T-helper 1 cell treated with Interleukin-12 subunit alpha and Interleukin-12 subunit beta and Interleukin-4 antibody, amounts not matched to agents 30 μg/mL and 1 μg/mL, for 36 hours (primary cell): Measurements from ENCODE around the gene LRRC41.
A peak's percentile ranks its signal among the peaks of the same experiment; 100 is the strongest.

Experiments
- H3K27ac Mint-ChIP-seq: one replicate; pipeline ENCODE4 v1.8.0; 2021; ENCODE audit warnings: mild to moderate bottlenecking, mixed read lengths
- H3K27me3 Mint-ChIP-seq: one replicate; pipeline ENCODE4 v1.8.0; 2021; ENCODE audit warnings: low read depth, mixed read lengths
- H3K36me3 Mint-ChIP-seq: one replicate; pipeline ENCODE4 v1.8.0; 2021; ENCODE audit warnings: low read depth, mixed read lengths
- H3K4me1 Mint-ChIP-seq: one replicate; pipeline ENCODE4 v1.8.0; 2021; ENCODE audit warnings: low read depth, mixed read lengths
- H3K4me3 Mint-ChIP-seq: one replicate; pipeline ENCODE4 v1.8.0; 2021; ENCODE audit warnings: mild to moderate bottlenecking, moderate library complexity, mixed read lengths
- H3K9me3 Mint-ChIP-seq: one replicate; pipeline ENCODE4 v1.8.0; 2021; ENCODE audit warnings: mixed read lengths

The LRRC41 gene

GRCh38 chr1:46306159-46306530 is 2.7 kb upstream of the LRRC41 start:
- H3K4me1 Mint-ChIP-seq: peaks cover 32% of the 10 kb centered on the region
- H3K27ac Mint-ChIP-seq: no peak overlapping the region
- H3K4me3 Mint-ChIP-seq: peak overlapping the region; percentile 48

DNA sequence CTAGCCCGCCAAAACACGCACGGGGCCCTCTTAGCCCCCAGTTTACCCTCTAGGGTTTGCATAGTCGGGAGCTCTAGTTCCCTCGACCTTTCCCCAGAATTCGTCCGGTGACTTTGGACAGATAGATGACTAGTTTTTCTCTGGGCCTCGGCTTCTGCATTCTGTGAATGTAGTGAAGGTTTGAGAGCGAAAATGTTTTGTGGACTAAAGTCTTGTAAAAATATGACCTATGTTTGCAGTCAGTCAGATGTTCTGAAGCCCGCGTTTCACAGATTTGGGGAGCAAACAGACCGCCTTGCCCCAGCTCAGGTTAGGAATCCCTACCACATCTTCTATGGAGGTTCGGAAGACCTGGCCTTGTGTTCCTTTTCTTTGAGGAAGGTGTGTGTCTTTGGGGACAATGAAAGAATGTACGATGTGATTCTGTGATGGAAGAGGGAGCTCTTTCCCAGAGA is 483 bp upstream of the LRRC41 start:
- H3K36me3 Mint-ChIP-seq: peaks cover 11% of the 10 kb centered on the region
- peak overlapping the region; percentile 97 for H3K27ac Mint-ChIP-seq
- H3K4me3 Mint-ChIP-seq: peak overlapping the region; percentile 97
- peaks cover 40% of the 10 kb centered on the region for H3K4me1 Mint-ChIP-seq
- no peaks in the 10 kb centered on the region for H3K9me3 Mint-ChIP-seq
- no peaks in the 10 kb centered on the region for H3K27me3 Mint-ChIP-seq

More at GRCh38 chr1:46306159-46306530, 2.7 kb upstream of the LRRC41 start:
- peaks cover 23% of the 10 kb centered on the region for H3K36me3 Mint-ChIP-seq
- no peaks in the 10 kb centered on the region for H3K27me3 Mint-ChIP-seq
- H3K9me3 Mint-ChIP-seq: no peaks in the 10 kb centered on the region

GRCh38 chr1:46302641-46303037 is 777 bp downstream of the LRRC41 start:
- peaks cover 12% of the 10 kb centered on the region for H3K36me3 Mint-ChIP-seq
- no peaks in the 10 kb centered on the region for H3K9me3 Mint-ChIP-seq
- peak overlapping the region; percentile 97 for H3K27ac Mint-ChIP-seq
- H3K4me1 Mint-ChIP-seq: peaks cover 32% of the 10 kb centered on the region
- H3K4me3 Mint-ChIP-seq: peak overlapping the region; percentile 97
- no peaks in the 10 kb centered on the region for H3K27me3 Mint-ChIP-seq

- Mint-ChIP-seq H3K27ac (peak overlapping the region; percentile 97), H3K4me1 (peaks cover 28% of the 10 kb centered on the region), H3K27me3 (no peaks in the 10 kb centered on the region), H3K36me3 (peaks cover 16% of the 10 kb centered on the region), H3K9me3 (no peaks in the 10 kb centered on the region), H3K4me3 (peak overlapping the region; percentile 97)
Observed at GRCh38 chr1:46301808-46302640, 1.4 kb downstream of the LRRC41 start.

- H3K27ac Mint-ChIP-seq: peak overlapping the region; percentile 97
- peaks cover 23% of the 10 kb centered on the region for H3K36me3 Mint-ChIP-seq
- H3K4me3 Mint-ChIP-seq: peak overlapping the region; percentile 97
- H3K27me3 Mint-ChIP-seq: no peaks in the 10 kb centered on the region
- no peaks in the 10 kb centered on the region for H3K9me3 Mint-ChIP-seq
- peaks cover 25% of the 10 kb centered on the region for H3K4me1 Mint-ChIP-seq
Observed at GRCh38 chr1:46301406-46301807, 2.0 kb downstream of the LRRC41 start.

GRCh38 chr1:46300673-46301405 is 2.6 kb downstream of the LRRC41 start:
- H3K9me3 Mint-ChIP-seq: no peaks in the 10 kb centered on the region
- H3K27me3 Mint-ChIP-seq: no peaks in the 10 kb centered on the region
- H3K36me3 Mint-ChIP-seq: peaks cover 27% of the 10 kb centered on the region
- H3K4me3 Mint-ChIP-seq: peak overlapping the region; percentile 97
- peak overlapping the region; percentile 97 for H3K27ac Mint-ChIP-seq
- peaks cover 23% of the 10 kb centered on the region for H3K4me1 Mint-ChIP-seq

DNA sequence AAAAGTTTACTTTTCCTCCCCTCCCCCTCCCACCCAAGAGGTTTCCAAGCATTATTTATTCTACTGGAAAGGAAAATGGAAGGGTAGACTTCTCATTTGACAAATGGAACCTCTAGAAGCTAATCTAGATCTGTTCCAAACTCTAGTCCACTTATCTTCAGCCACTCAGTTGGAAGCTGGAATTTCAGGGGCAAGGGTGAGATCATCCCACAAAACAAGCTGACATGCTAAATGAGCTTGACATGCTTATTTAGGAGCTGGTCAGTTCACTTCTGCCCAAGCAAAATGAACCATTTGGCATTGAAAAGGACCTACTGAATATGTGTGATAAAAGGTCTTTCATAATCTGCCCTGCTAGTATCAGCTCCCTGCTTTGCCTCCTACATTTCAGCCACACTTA is 5.0 kb downstream of the LRRC41 start:
- Mint-ChIP-seq H3K9me3 (no peaks in the 10 kb centered on the region), H3K27ac (no peak overlapping the region), H3K4me1 (peaks cover 17% of the 10 kb centered on the region), H3K4me3 (no peak overlapping the region), H3K27me3 (no peaks in the 10 kb centered on the region), H3K36me3 (peaks cover 25% of the 10 kb centered on the region)

- no peak overlapping the region for H3K4me3 Mint-ChIP-seq
- no peaks in the 10 kb centered on the region for H3K9me3 Mint-ChIP-seq
- peaks cover 24% of the 10 kb centered on the region for H3K36me3 Mint-ChIP-seq
- no peaks in the 10 kb centered on the region for H3K27me3 Mint-ChIP-seq
- H3K27ac Mint-ChIP-seq: no peak overlapping the region
- peaks cover 4% of the 10 kb centered on the region for H3K4me1 Mint-ChIP-seq
Observed at GRCh38 chr1:46295306-46295705, 8.1 kb downstream of the LRRC41 start.

DNA sequence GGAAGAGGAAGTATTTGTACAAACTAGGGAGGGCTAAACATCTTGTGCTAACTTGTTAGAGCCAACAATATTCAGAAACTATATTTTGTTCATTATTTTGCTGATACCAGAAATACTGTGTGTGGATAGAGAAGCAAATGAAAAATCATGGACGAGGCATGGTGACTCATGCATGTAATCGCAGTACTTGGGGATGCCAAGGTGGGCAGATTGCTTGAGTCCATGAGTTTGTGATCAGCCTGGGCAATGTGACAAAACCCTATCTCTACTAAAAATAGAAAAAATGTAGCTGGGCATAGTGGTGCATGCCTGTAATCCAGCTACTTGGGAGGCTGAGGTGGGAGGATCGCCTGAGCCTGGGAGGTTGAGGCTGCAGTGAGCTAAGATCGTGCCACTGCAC is 13.4 kb downstream of the LRRC41 start:
- no peak overlapping the region for H3K4me3 Mint-ChIP-seq
- H3K27ac Mint-ChIP-seq: peak overlapping the region; percentile 20
- H3K36me3 Mint-ChIP-seq: peaks cover 18% of the 10 kb centered on the region
- peaks cover 25% of the 10 kb centered on the region for H3K4me1 Mint-ChIP-seq
- no peaks in the 10 kb centered on the region for H3K9me3 Mint-ChIP-seq
- H3K27me3 Mint-ChIP-seq: no peaks in the 10 kb centered on the region

GRCh38 chr1:46289134-46289494 is 14.3 kb downstream of the LRRC41 start:
- Mint-ChIP-seq H3K27ac (no peak overlapping the region), H3K4me3 (no peak overlapping the region), H3K27me3 (no peaks in the 10 kb centered on the region), H3K4me1 (peaks cover 27% of the 10 kb centered on the region), H3K36me3 (peaks cover 22% of the 10 kb centered on the region), H3K9me3 (no peaks in the 10 kb centered on the region)

DNA sequence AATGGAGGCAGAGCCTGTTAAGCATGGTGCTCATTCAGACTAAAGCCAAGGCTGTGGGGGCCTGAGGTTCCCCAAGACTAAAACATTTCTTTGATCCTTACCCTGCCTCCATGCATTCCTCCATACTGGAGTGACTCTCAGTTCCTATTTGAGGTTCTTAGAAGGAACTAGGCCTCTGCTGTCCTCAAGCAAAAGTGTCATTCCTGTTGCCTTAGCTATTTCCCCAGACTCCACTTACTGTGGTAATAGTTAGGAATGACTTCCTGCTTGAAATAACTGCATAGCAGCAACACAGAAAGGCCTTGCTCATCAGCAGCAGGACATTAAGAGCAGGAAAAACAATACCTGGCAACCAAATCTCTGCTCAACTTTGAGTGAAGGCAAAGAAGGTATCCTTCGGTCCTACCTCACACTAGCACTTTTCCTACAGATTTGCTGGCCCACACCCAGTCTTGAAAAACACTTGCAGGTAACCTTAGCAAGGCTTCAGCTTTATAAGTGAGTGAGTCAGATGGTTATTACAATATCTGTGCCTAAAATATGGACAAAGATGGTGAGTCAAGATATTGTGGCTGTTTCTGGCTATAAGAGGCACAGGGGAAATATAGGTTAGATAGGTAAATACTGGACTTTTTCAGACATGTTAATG is 14.8 kb downstream of the LRRC41 start:
- Mint-ChIP-seq H3K27ac (no peak overlapping the region), H3K27me3 (no peaks in the 10 kb centered on the region), H3K9me3 (no peaks in the 10 kb centered on the region), H3K4me1 (peaks cover 27% of the 10 kb centered on the region), H3K4me3 (no peak overlapping the region), H3K36me3 (peaks cover 24% of the 10 kb centered on the region)

DNA sequence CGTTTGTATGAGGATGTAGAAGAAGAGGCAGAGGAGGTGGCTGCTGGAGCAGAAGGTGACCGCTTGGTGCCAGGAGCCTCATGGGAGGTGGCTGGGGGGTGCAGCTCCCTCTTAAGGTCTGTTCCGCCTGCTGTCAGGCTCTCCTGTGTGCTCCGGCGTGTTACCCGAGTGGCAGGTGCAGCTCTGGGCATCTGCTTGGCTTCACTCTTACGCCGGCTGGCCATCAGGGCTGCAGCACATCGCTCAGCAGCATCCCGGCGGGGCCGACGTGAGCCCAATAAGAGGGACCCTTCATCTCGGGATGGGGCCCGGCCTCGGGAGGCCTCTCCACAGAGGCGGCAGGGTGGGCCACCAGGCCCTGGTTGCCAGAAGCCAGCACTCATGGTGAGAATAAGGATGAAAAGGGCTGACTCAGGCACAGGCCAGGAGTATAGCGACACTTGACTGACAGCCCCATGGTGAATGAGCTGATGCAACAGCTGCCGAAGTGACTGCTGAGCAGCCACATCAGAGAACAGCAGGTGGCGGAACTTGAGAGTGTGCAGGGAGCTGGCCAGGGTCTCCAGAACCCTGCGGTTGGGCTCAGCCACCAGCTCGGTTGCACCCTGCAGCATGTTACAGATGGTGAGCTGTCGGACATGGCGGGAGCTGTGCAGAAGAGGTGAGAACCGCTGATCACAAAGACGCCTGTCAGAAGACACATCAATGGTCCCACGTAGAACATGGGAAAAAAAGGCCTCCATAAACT is 17.5 kb downstream of the LRRC41 start:
- peak overlapping the region; percentile 21 for H3K27ac Mint-ChIP-seq
- peaks cover 35% of the 10 kb centered on the region for H3K36me3 Mint-ChIP-seq
- no peaks in the 10 kb centered on the region for H3K9me3 Mint-ChIP-seq
- H3K4me3 Mint-ChIP-seq: no peak overlapping the region
- peaks cover 27% of the 10 kb centered on the region for H3K4me1 Mint-ChIP-seq
- no peaks in the 10 kb centered on the region for H3K27me3 Mint-ChIP-seq

DNA sequence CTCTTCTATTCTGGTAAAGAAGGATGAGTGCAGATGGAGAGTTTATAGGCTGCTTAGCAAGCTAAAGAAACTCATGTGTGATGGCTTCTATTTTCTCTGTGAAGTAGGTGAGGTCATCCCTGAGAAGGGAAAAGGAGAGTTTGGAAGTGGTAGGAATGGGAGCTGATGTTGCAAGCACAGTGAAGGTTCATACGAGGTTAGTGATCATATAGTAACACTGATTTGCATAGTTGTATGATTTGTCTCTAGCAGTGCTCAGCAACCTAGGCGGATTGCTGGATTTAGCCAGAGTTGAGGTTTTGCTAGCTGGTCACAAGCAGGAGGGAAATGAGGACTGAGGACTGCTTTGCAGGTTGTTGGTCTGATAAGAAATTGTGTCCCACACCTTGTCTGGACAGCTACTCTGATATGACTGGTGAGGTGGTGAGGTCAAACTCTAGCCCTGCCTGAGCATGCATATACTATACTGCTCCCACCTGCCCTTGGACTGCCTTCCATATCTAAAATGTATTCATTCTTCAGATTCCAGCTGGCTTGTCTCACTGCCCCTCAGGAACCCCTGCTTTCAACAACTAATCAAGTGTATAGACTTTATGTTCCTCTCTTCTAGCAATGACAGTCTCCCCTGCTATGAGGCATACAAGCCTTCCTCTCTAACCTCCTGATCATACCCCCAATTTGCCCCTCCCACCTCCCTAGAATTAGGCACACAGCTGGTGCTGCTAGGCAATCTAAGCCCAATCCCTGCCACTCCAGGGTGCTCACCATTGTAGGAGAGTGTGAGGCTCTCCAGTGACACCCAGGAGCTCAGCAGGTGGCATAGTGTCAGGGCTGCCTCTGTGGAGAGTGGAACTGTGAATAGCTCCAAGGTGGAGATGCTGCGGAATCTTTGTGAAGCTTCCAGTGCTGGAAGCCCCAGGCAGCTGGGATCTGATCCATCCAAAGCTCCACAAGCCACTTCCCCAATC is 18.5 kb downstream of the LRRC41 start:
- H3K36me3 Mint-ChIP-seq: peaks cover 37% of the 10 kb centered on the region
- peak overlapping the region; percentile 16 for H3K27ac Mint-ChIP-seq
- peaks cover 27% of the 10 kb centered on the region for H3K4me1 Mint-ChIP-seq
- H3K9me3 Mint-ChIP-seq: no peaks in the 10 kb centered on the region
- no peaks in the 10 kb centered on the region for H3K27me3 Mint-ChIP-seq
- no peak overlapping the region for H3K4me3 Mint-ChIP-seq
